Peyer's patch (tissue), 4 donors: ENCODE measurements around the gene SLC25A23. TPM values are rescaled to one million over a fixed set of nuclear protein-coding genes. Genes with fewer than 3 reads are reported as not detected.
A peak's percentile ranks its signal among the peaks of the same experiment; 100 is the strongest.

Experiments used
- DNase-seq, 3 donors: peaks; one replicate each; pipeline ENCODE4 v3.0.0-alpha.2; 2017 to 2019
- H3K27ac ChIP-seq, 4 donors: fragments of 200-600 bp; sonication (generic); one replicate each; pipeline ENCODE4 v1.5.1; 2016 to 2019
- H3K27me3 ChIP-seq, 2 donors: fragments of 200-600 bp; sonication (generic); one replicate each; pipeline ENCODE4 v1.5.1; 2019
- H3K36me3 ChIP-seq, 3 donors: fragments of 200-600 bp; sonication (generic); one replicate each; pipeline ENCODE4 v1.5.1; 2016 to 2019
- H3K4me1 ChIP-seq, 4 donors: fragments of 200-600 bp; sonication (generic); one replicate each; pipeline ENCODE4 v1.5.1; 2016 to 2019
- H3K4me3 ChIP-seq, 4 donors: fragments of 200-600 bp; sonication (generic); 1 replicate in 3 of 4; 2 replicates in 1 of 4; pipeline ENCODE4 v1.5.1; 2016 to 2019; ENCODE audit warnings: mild to moderate bottlenecking in 1 of 4
- H3K9me3 ChIP-seq, 4 donors: fragments of 200-600 bp; sonication (generic); one replicate each; pipeline ENCODE4 v1.5.1; 2016 to 2019; ENCODE audit warnings: mild to moderate bottlenecking in 1 of 4
- POLR2A ChIP-seq, 2 donors: fragments of 450-650 bp; IDR thresholded peaks; one replicate each; pipeline ENCODE4 v1.5.1; 2017; ENCODE audit warnings: antibody characterized with exemption in 2 of 2, mild to moderate bottlenecking in 2 of 2, moderate library complexity in 2 of 2
- total RNA-seq, 4 donors: library from RNA; depleted of rRNA; stranded (reverse); fragments of >200 nt; gene quantifications; one replicate each; pipeline ENCODE4 v1.1.0, GENCODE V29; 2016
- TF ChIP-seq, protein P1 (sequence below), 6 experiments: fragments of 450-650 bp in 4 of 6; fragments of 200-600 bp in 2 of 6; sonication (generic) in 1 of 6; IDR thresholded peaks; one replicate each; pipeline ENCODE4 v1.5.1; 2017 to 2019; ENCODE audit warnings: antibody characterized with exemption in 6 of 6, mild to moderate bottlenecking in 3 of 6, moderate library complexity in 1 of 6

SLC25A23 gene
- total RNA-seq, 4 donors from 2014 or later = 69.3 to 209 (median 122) TPM

GRCh38 chr19:6457958-6458694, 1.5 kb downstream of the SLC25A23 start:
- Histone ChIP-seq H3K27ac (no peak overlapping the region), H3K9me3 (peaks cover 0 to 8% (median 0%) of the 10 kb centered on the region in 4 donors), H3K4me1 (peaks cover 0 to 13% (median 8%) of the 10 kb centered on the region in 4 donors), H3K4me3 (peak overlapping the region in 2 of 4 donors; percentile 78 to 98), H3K27me3 (no peaks in the 10 kb centered on the region), H3K36me3 (peaks cover 0 to 40% (median 0%) of the 10 kb centered on the region in 3 donors)
- DNase-seq = no peak
- TF ChIP-seq, protein P1, sequence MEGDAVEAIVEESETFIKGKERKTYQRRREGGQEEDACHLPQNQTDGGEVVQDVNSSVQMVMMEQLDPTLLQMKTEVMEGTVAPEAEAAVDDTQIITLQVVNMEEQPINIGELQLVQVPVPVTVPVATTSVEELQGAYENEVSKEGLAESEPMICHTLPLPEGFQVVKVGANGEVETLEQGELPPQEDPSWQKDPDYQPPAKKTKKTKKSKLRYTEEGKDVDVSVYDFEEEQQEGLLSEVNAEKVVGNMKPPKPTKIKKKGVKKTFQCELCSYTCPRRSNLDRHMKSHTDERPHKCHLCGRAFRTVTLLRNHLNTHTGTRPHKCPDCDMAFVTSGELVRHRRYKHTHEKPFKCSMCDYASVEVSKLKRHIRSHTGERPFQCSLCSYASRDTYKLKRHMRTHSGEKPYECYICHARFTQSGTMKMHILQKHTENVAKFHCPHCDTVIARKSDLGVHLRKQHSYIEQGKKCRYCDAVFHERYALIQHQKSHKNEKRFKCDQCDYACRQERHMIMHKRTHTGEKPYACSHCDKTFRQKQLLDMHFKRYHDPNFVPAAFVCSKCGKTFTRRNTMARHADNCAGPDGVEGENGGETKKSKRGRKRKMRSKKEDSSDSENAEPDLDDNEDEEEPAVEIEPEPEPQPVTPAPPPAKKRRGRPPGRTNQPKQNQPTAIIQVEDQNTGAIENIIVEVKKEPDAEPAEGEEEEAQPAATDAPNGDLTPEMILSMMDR (IDR thresholded peaks at IDR 0.05) = no peak
- TF ChIP-seq POLR2A (IDR thresholded peaks at IDR 0.05) = no peak

- no peak for DNase-seq
- H3K36me3 ChIP-seq = peaks cover 0 to 53% (median 0%) of the 10 kb centered on the region in 3 donors
- no peak for TF ChIP-seq POLR2A (IDR thresholded peaks at IDR 0.05)
- TF ChIP-seq, protein P1 (IDR thresholded peaks at IDR 0.05) = no peak
- H3K4me1 ChIP-seq = peaks cover 0 to 11% (median 7%) of the 10 kb centered on the region in 4 donors
- H3K27ac ChIP-seq = no peak overlapping the region
- H3K9me3 ChIP-seq = peaks cover 0 to 8% (median 0%) of the 10 kb centered on the region in 4 donors
- no peaks in the 10 kb centered on the region for H3K27me3 ChIP-seq
- H3K4me3 ChIP-seq = no peak overlapping the region
Observed at GRCh38 chr19:6455924-6456323, 3.7 kb downstream of the SLC25A23 start.

GRCh38 chr19:6453951-6454565, 5.5 kb downstream of the SLC25A23 start:
- Histone ChIP-seq H3K27me3 (no peaks in the 10 kb centered on the region), H3K36me3 (peaks cover 0 to 53% (median 0%) of the 10 kb centered on the region in 3 donors), H3K4me1 (peaks cover 0 to 7% (median 4%) of the 10 kb centered on the region in 4 donors), H3K4me3 (no peak overlapping the region), H3K27ac (no peak overlapping the region), H3K9me3 (peaks cover 0 to 8% (median 0%) of the 10 kb centered on the region in 4 donors)
- TF ChIP-seq, protein P1 (IDR thresholded peaks at IDR 0.05) = no peak
- TF ChIP-seq POLR2A (IDR thresholded peaks at IDR 0.05) = no peak
- no peak for DNase-seq

GRCh38 chr19:6452899-6453298, 6.7 kb downstream of the SLC25A23 start:
- DNase-seq = no peak
- TF ChIP-seq, protein P1 (IDR thresholded peaks at IDR 0.05) = no peak
- no peak for TF ChIP-seq POLR2A (IDR thresholded peaks at IDR 0.05)
- H3K9me3 ChIP-seq = peaks cover 0 to 8% (median 0%) of the 10 kb centered on the region in 4 donors
- H3K27ac ChIP-seq = no peak overlapping the region
- no peaks in the 10 kb centered on the region for H3K27me3 ChIP-seq
- peaks cover 0 to 53% (median 0%) of the 10 kb centered on the region in 3 donors for H3K36me3 ChIP-seq
- no peaks in the 10 kb centered on the region for H3K4me1 ChIP-seq
- H3K4me3 ChIP-seq = no peak overlapping the region

DNA sequence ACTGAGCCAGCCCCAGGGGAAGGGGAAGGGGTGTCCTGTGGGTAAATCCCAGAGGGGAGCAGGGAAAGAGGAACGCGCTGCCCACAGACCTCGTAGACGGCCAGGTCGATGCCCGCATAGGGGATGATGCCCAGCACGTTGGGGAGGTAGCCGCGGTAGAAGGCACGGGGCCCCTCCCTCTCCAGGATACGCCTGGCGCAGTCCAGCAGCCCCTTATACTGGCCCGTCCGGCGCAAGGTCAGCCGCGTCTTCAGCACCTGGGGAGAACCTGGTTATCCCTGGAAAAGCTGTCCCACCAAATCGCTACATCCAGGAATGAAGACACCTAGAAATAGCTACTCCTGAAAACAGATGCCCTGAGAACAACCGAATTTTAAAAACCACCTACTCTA, 7.4 kb downstream of the SLC25A23 start:
- Histone ChIP-seq H3K27ac (no peak overlapping the region), H3K9me3 (peaks cover 0 to 8% (median 0%) of the 10 kb centered on the region in 4 donors), H3K27me3 (no peaks in the 10 kb centered on the region), H3K4me3 (no peak overlapping the region), H3K36me3 (peaks cover 0 to 53% (median 0%) of the 10 kb centered on the region in 3 donors), H3K4me1 (no peaks in the 10 kb centered on the region)
- no peak for DNase-seq
- TF ChIP-seq, protein P1 (IDR thresholded peaks at IDR 0.05) = no peak
- no peak for TF ChIP-seq POLR2A (IDR thresholded peaks at IDR 0.05)
